Measurements from ENCODE around the gene ADGRA1. TPM values are rescaled to one million over a fixed set of nuclear protein-coding genes. Genes with fewer than 3 reads are reported as not detected.

ADGRA1 gene
- polyA plus RNA-seq, 3 donors: not detected

GRCh38 chr10:133072196-133072595, 15.5 kb upstream of the ADGRA1 start:
- Histone ChIP-seq H4K20me1 (ENCODE audit: insufficient read depth, low read length) (no peaks in the 10 kb centered on the region), H3K9ac (ENCODE audit: insufficient read depth, low read length, poor library complexity, severe bottlenecking) (no peak overlapping the region), H3K4me3 (replicated peaks in 1 of 3; ENCODE audit: low read depth in 2 of 3, low read length in 3 of 3) (no peak overlapping the region), H3K4me2 (replicated peaks; ENCODE audit: extremely low read depth, low read length, poor library complexity, severe bottlenecking) (no peak overlapping the region), H2AFZ (ENCODE audit: insufficient read depth, low read depth, low read length, poor library complexity, severe bottlenecking) (no peak overlapping the region), H3K27ac (ENCODE audit: low read depth in 1 of 2, low read length in 2 of 2) (no peak overlapping the region), H3K36me3 (replicated peaks in 1 of 2; ENCODE audit: control insufficient read depth in 1 of 2, insufficient read depth in 2 of 2, low read length in 2 of 2) (no peaks in the 10 kb centered on the region), H3K79me2 (ENCODE audit: insufficient read depth, low read length) (no peaks in the 10 kb centered on the region), H3K9me3 (replicated peaks in 1 of 2; ENCODE audit: control insufficient read depth in 1 of 2, insufficient read depth in 1 of 2, low read length in 2 of 2) (no peaks in the 10 kb centered on the region), H3K4me1 (ENCODE audit: control insufficient read depth in 1 of 2, insufficient read depth in 2 of 2, low read length in 2 of 2) (no peaks in the 10 kb centered on the region), H3K27me3 (ENCODE audit: control insufficient read depth in 2 of 2, insufficient read depth in 2 of 2, low read length in 2 of 2) (no peaks in the 10 kb centered on the region)
- Mint-ChIP-seq H3K36me3 (no peaks in the 10 kb centered on the region), H3K27ac (no peak overlapping the region), H3K9me3 (peaks cover 0 to 3% (median 0%) of the 10 kb centered on the region in 7 donors), H3K4me1 (no peaks in the 10 kb centered on the region), H3K27me3 (ENCODE audit: low read depth in 3 of 3) (peaks cover 1 to 5% (median 4%) of the 10 kb centered on the region in 3 donors), H3K4me3 (no peak overlapping the region)
- intact Hi-C loops (cut with micrococcal nuclease): no loop called here
- 87% methylated on average over 19 of the region's 19 CpGs for WGBS (ENCODE audit: insufficient coverage)
- DNase-seq: no peak
- TF ChIP-seq CTCF (IDR thresholded peaks at IDR 0.05): no peak

DNA sequence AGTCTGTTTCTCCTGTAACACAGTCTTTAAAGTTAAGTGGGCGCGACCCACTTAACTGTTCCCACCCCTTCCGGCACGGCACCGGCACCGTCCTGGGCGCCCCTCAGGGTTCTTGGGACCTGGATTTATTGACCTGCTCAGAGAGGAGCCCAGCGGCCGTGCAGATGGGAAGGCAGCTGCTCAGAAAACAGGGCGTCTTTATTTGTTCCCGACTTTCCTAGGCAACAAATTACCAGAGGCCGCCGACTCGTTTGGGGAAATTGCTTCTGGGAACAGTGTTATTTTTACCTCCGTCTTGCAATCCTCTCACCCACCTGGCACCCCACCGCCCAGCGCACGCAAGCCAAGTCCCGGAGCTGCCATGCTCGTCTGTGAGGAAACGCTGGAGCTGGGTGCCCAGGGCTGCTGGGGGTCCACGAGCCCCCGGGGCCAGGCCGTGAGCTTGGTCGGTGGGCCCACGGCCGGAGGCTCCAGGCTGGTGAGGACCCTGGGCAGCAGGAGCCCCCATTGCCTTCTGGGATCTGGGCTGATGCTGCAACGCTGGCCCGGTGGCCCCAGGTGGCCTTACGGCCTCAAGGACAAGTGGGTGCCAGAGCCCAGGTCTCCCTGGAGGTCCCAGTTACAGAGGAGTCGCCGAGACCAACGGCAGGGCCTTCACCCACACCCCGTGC, 14.9 kb upstream of the ADGRA1 start:
- Histone ChIP-seq H3K27ac (ENCODE audit: low read depth in 1 of 2, low read length in 2 of 2) (no peak overlapping the region), H2AFZ (ENCODE audit: insufficient read depth, low read depth, low read length, poor library complexity, severe bottlenecking) (no peak overlapping the region), H3K36me3 (replicated peaks in 1 of 2; ENCODE audit: control insufficient read depth in 1 of 2, insufficient read depth in 2 of 2, low read length in 2 of 2) (no peaks in the 10 kb centered on the region), H4K20me1 (ENCODE audit: insufficient read depth, low read length) (no peaks in the 10 kb centered on the region), H3K4me2 (replicated peaks; ENCODE audit: extremely low read depth, low read length, poor library complexity, severe bottlenecking) (no peak overlapping the region), H3K4me3 (replicated peaks in 1 of 3; ENCODE audit: low read depth in 2 of 3, low read length in 3 of 3) (no peak overlapping the region), H3K79me2 (ENCODE audit: insufficient read depth, low read length) (no peaks in the 10 kb centered on the region), H3K9me3 (replicated peaks in 1 of 2; ENCODE audit: control insufficient read depth in 1 of 2, insufficient read depth in 1 of 2, low read length in 2 of 2) (no peaks in the 10 kb centered on the region), H3K27me3 (ENCODE audit: control insufficient read depth in 2 of 2, insufficient read depth in 2 of 2, low read length in 2 of 2) (no peaks in the 10 kb centered on the region), H3K4me1 (ENCODE audit: control insufficient read depth in 1 of 2, insufficient read depth in 2 of 2, low read length in 2 of 2) (no peaks in the 10 kb centered on the region), H3K9ac (ENCODE audit: insufficient read depth, low read length, poor library complexity, severe bottlenecking) (no peak overlapping the region)
- peaks cover 0 to 3% (median 1%) of the 10 kb centered on the region in 7 donors for H3K9me3 Mint-ChIP-seq
- H3K36me3 Mint-ChIP-seq: no peaks in the 10 kb centered on the region
- WGBS (ENCODE audit: insufficient coverage): 91% methylated on average over 30 of the region's 34 CpGs
- peaks cover 1 to 8% (median 4%) of the 10 kb centered on the region in 3 donors for H3K27me3 Mint-ChIP-seq (ENCODE audit: low read depth in 3 of 3)
- TF ChIP-seq CTCF (IDR thresholded peaks at IDR 0.05): no peak
- H3K4me3 Mint-ChIP-seq: no peak overlapping the region
- intact Hi-C loops (cut with micrococcal nuclease): no loop called here
- H3K27ac Mint-ChIP-seq: no peak overlapping the region
- no peaks in the 10 kb centered on the region for H3K4me1 Mint-ChIP-seq
- no peak for DNase-seq

Data from CD14-positive monocyte (primary cell).